NCI-H82 treated with DMSO at 0.1 percent for 48 hours (cell line): Measurements from ENCODE around the gene IGF1R.

ENCODE experiments used
- DNase-seq: peaks from one replicate; lab custom pipeline; 2025; ENCODE audit not compliant: unreplicated experiment; lab: John Stamatoyannopoulos, UW

Gene IGF1R

GRCh38 chr15:98724048-98724447, 75.7 kb downstream of the IGF1R start:
- no peak for DNase-seq

- no peak for DNase-seq
These were observed 76.2 kb downstream of the IGF1R start for GRCh38 chr15:98724494-98724893.

- no peak for DNase-seq
These were observed 77.5 kb downstream of the IGF1R start for GRCh38 chr15:98725874-98726273.

GRCh38 chr15:98727115-98728040, 79.0 kb downstream of the IGF1R start:
- DNase-seq: no peak

- DNase-seq: no peak
These were observed 79.9 kb downstream of the IGF1R start for GRCh38 chr15:98728082-98728810.

DNA sequence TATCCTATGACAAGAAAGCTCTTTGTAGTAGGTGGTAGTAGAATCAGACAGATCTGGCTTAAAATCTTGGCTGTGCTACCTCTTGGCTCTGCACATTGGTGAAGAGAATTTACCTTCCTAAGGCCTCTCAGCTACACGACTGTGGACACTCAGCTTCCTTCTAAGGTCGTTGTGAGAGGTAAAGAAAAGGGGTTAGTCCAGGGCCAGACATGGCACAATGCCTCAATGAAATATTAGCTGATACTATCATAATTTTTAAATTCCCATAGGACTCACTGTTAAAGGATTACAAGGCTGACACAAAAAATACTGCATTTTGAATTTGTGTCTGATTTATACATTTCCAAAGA, 80.4 kb downstream of the IGF1R start:
- DNase-seq: no peak

DNA sequence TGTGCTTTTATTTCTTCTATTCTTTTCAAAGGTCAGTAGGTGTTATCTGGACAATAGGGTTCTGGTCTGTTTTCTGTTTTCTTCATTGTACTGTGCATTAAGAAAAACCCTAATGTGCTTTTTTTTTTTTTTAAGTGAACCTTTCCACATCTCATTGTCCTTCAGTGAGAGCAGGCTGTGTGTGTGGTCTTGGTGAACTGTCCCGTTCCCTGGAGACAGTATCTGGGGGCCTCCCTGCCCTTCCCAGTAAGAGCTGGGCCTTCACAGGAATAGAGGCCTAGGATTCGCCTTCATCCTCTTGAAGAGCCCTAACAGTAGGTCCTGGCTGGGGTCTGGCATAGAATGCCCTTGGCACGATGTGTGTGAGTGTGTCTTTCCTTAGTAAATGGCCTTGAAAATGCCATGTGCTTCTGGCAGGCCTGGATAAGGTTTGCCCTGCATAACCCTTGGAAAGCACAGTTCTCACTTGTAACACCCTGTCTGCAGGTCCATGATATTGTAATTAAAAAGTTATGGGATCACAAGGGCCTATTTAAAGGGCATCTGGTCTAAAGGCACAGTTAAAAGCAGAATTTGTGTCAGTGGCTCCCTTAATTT, 81.2 kb downstream of the IGF1R start:
- no peak for DNase-seq

- DNase-seq: no peak
These were observed 82.7 kb downstream of the IGF1R start for GRCh38 chr15:98730860-98731711.

DNA sequence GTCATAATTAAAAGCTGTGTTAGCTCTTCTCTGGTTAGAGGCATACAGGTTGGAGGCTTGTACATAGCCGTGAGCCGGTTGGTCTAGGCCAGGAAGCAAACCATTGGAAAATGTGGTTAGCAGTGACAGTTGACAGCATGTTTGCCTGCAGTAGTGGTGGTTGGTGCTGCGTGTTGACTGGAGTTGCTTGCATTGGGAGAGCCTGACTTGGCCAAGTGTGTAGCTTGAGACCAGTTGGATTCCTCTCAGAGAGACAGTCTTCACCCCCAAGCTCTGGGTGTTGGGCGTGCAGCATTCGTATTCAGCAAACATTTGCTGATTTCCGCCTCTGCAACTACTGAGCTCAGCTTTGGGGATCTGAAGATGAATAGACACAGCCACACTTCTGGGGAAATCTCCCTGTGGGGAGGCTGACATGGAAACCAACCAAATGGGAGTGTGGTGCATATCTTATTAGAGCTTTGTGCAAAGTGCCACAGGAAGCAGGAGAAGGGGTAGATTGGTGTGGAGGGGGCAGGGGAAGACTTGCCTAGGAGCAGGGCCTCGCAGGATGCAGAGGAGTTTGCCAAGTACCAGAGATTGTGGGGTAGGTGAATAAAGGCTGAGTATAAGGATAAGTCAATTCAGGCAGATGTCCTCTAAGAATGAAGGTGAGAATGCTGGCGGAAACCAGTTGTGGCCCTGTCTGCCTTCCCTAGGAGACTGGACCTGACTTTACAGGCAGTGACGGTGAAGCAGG, 83.5 kb downstream of the IGF1R start:
- DNase-seq: no peak

DNA sequence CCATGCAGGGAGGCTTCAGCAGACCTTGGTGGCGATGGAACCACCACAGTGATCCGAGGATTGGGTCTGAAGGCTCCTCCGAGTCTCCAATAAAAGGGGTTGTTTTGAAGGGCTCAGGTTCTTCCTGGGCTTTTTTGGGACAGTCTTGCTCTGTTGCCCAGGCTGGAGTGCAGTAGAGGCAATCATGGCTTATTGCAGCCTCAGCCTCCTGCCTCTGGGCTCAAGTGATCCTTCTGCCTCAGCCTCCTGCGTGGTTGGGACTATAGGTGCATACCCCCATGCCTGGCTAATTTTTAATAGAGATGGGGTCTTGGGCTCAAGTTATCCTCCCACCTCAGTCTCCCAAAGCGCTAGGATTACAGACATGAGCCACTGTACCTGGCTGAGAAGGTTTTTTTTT, 84.8 kb downstream of the IGF1R start:
- DNase-seq: no peak

GRCh38 chr15:98734466-98735199, 86.3 kb downstream of the IGF1R start:
- no peak for DNase-seq

DNA sequence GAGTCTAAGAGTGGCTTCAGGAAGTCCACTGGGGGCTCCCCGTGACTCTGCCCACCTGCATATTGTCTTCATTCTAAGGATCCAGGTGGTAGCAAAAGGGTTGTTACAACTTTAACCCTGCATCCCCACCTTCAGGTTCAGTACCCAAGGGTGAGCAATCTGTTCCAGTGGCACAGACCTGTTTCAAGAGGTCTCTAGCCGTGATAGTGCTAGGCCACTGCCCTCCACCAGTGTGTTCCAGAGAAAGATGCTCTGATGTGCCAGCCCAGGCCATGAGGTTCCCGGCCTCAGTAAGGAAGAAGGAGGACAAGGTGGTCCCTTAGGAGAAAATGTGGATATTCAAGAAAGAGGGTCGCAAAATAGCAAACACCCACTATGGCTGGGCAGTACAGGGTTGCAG, 87.0 kb downstream of the IGF1R start:
- no peak for DNase-seq

DNA sequence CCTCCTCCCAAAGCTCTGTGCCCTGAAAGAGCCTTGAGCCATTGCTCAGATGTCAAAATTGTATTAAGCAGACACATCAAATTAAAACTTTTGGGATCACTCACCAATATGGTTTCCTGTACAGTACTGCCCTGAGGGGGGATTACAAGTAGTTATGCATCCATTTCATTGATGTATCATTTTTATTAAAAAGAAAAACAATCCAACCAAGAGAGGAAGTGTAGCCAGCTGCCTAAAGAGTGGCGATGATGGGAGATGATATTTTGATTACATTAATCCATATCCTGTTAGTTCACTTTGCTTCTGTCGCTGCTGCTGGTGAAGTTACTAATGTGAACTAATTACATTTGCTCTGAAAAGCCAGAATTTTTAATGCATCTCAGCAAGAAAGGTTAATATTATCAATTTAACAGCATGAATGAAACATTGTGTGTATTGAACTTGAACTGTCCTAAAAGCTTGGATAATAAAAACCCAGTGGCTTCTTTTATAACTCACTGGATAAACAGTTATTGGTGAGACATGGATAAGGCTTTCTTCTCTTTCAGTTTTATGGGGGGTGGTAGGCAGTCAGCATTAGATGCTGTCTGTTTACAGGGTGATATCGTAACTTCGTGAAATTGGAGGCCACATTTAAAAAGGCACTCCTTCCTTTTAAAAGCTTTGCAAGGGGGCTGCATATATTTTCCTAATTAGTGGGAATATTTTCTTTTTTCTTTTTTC, 87.7 kb downstream of the IGF1R start:
- DNase-seq: no peak

DNA sequence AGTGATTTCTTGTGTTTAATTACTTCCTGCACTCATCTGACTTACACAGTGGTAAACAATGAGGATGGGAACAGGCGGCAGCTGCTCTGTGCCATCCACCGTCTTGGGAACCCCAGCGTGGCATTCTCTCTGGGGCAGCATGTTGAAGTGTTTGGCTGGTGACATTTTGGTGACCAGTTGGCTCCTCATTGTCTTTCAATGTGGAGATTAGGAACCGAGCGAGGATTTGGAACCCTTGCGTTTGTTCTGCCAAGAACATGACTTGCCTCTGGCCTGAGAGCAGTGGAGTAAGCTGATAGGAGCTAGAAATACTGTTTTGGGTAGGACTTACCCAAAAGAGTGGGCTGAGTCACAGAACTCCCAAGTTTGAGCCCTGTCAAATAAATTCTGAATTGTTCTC, 88.8 kb downstream of the IGF1R start:
- DNase-seq: no peak

- DNase-seq: no peak
These were observed 89.4 kb downstream of the IGF1R start for GRCh38 chr15:98737721-98738120.

- DNase-seq: no peak
These were observed 90.5 kb downstream of the IGF1R start for GRCh38 chr15:98738689-98739401.

DNA sequence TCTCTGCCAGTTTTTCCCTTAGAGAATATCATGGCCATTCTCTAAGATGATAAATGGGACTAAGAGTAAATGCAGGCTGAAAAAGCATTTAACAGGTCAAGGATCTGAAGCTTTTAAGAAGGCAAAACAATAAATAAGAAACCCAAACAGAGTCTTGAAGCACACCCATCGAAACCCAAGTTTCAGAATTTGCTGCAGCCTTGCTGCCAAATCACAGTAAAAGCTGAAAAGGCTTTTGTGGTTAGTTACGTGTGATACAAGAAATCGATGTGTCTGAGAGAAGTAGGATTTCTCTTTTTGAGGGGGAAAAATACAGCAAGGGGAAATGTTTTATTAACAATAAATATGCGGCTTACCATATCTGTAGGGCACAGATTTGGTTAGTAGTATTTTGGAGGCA, 92.0 kb downstream of the IGF1R start:
- DNase-seq: no peak

- no peak for DNase-seq
These were observed 92.6 kb downstream of the IGF1R start for GRCh38 chr15:98740963-98741362.
